ENCODE results near the gene FNIP1. TPM values are rescaled to one million over a fixed set of nuclear protein-coding genes. Genes with fewer than 3 reads are reported as not detected.

FNIP1 gene
- total and polyA plus RNA-seq, 9 of the 15 experiments (the other 6 are each of a cell fraction or from before 2014, with no cell fraction given) = 5.0 to 32.8 (median 18.4) TPM

DNA sequence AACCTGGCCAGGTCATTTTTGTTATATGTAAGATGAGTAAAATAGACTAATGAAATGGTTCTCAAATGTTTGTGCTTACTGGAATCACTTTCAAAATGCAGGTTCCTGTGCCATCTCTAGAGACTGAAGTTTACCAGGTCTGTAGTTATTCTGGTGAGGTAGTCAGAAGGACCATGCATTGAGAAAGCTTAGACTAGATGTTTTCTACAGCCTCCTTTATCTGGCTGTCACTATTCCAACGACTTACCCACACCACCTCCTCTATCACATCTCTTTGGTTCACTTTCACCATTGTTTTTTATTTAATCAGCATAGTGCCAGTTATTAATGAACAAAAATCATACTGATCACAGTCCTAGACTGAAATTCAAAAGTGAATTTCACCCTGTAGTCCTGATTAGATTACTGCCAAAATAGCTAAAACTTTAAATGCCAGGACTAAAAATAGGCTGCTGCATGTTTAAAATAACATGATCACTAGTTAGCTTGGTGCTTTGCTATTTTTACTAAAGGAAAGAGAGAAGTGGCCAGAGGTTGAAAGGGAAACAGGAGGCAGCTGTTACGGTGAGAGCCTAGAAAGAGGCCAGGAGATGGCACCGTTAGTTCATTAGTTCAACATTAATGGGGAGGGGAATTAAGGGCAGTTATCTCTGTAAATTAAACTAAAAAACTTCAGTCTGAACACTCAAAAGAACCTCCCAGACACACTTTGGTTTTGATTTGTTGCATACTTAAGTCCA is 13.9 kb upstream of the FNIP1 start (continued):
- TF ChIP-seq, protein P1, sequence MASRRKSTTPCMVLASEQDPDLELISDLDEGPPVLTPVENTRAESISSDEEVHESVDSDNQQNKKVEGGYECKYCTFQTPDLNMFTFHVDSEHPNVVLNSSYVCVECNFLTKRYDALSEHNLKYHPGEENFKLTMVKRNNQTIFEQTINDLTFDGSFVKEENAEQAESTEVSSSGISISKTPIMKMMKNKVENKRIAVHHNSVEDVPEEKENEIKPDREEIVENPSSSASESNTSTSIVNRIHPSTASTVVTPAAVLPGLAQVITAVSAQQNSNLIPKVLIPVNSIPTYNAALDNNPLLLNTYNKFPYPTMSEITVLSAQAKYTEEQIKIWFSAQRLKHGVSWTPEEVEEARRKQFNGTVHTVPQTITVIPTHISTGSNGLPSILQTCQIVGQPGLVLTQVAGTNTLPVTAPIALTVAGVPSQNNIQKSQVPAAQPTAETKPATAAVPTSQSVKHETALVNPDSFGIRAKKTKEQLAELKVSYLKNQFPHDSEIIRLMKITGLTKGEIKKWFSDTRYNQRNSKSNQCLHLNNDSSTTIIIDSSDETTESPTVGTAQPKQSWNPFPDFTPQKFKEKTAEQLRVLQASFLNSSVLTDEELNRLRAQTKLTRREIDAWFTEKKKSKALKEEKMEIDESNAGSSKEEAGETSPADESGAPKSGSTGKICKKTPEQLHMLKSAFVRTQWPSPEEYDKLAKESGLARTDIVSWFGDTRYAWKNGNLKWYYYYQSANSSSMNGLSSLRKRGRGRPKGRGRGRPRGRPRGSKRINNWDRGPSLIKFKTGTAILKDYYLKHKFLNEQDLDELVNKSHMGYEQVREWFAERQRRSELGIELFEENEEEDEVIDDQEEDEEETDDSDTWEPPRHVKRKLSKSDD (conservative IDR thresholded peaks at IDR 0.05; ENCODE audit: low read length) = no peak
- TF ChIP-seq, protein P2, sequence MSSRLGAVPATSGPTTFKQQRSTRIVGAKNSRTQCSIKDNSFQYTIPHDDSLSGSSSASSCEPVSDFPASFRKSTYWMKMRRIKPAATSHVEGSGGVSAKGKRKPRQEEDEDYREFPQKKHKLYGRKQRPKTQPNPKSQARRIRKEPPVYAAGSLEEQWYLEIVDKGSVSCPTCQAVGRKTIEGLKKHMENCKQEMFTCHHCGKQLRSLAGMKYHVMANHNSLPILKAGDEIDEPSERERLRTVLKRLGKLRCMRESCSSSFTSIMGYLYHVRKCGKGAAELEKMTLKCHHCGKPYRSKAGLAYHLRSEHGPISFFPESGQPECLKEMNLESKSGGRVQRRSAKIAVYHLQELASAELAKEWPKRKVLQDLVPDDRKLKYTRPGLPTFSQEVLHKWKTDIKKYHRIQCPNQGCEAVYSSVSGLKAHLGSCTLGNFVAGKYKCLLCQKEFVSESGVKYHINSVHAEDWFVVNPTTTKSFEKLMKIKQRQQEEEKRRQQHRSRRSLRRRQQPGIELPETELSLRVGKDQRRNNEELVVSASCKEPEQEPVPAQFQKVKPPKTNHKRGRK (tag; IDR thresholded peaks at IDR 0.05) = no peak
- TF ChIP-seq ADNP (tag; IDR thresholded peaks at IDR 0.05) (no peak), IRF2 (CRISPR knock-in tag; IDR thresholded peaks at IDR 0.05) (no peak), ZNF41 (CRISPR knock-in tag; conservative IDR thresholded peaks at IDR 0.05) (no peak), MEIS2 (IDR thresholded peaks at IDR 0.05; ENCODE audit: partially characterized antibody) (no peak), BHLHE40 (IDR thresholded peaks at IDR 0.05; ENCODE audit: low read length) (no peak), PML (IDR thresholded peaks at IDR 0.05; ENCODE audit: low read length) (no peak), PHB (CRISPR knock-in tag; IDR thresholded peaks at IDR 0.05) (no peak), NR1H2 (CRISPR knock-in tag; IDR thresholded peaks at IDR 0.05) (no peak), SMC3 (conservative IDR thresholded peaks at IDR 0.05; ENCODE audit: insufficient read depth, low read depth, low read length) (0 out of 2 replicates have a peak, but pooled peaks have one; percentile 28), FOSL1 (tag; conservative IDR thresholded peaks at IDR 0.05) (no peak)
- TF ChIP-seq, protein P3, sequence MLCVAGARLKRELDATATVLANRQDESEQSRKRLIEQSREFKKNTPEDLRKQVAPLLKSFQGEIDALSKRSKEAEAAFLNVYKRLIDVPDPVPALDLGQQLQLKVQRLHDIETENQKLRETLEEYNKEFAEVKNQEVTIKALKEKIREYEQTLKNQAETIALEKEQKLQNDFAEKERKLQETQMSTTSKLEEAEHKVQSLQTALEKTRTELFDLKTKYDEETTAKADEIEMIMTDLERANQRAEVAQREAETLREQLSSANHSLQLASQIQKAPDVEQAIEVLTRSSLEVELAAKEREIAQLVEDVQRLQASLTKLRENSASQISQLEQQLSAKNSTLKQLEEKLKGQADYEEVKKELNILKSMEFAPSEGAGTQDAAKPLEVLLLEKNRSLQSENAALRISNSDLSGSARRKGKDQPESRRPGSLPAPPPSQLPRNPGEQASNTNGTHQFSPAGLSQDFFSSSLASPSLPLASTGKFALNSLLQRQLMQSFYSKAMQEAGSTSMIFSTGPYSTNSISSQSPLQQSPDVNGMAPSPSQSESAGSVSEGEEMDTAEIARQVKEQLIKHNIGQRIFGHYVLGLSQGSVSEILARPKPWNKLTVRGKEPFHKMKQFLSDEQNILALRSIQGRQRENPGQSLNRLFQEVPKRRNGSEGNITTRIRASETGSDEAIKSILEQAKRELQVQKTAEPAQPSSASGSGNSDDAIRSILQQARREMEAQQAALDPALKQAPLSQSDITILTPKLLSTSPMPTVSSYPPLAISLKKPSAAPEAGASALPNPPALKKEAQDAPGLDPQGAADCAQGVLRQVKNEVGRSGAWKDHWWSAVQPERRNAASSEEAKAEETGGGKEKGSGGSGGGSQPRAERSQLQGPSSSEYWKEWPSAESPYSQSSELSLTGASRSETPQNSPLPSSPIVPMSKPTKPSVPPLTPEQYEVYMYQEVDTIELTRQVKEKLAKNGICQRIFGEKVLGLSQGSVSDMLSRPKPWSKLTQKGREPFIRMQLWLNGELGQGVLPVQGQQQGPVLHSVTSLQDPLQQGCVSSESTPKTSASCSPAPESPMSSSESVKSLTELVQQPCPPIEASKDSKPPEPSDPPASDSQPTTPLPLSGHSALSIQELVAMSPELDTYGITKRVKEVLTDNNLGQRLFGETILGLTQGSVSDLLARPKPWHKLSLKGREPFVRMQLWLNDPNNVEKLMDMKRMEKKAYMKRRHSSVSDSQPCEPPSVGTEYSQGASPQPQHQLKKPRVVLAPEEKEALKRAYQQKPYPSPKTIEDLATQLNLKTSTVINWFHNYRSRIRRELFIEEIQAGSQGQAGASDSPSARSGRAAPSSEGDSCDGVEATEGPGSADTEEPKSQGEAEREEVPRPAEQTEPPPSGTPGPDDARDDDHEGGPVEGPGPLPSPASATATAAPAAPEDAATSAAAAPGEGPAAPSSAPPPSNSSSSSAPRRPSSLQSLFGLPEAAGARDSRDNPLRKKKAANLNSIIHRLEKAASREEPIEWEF (CRISPR knock-in tag; IDR thresholded peaks at IDR 0.05) = no peak
- TF ChIP-seq, protein P4, sequence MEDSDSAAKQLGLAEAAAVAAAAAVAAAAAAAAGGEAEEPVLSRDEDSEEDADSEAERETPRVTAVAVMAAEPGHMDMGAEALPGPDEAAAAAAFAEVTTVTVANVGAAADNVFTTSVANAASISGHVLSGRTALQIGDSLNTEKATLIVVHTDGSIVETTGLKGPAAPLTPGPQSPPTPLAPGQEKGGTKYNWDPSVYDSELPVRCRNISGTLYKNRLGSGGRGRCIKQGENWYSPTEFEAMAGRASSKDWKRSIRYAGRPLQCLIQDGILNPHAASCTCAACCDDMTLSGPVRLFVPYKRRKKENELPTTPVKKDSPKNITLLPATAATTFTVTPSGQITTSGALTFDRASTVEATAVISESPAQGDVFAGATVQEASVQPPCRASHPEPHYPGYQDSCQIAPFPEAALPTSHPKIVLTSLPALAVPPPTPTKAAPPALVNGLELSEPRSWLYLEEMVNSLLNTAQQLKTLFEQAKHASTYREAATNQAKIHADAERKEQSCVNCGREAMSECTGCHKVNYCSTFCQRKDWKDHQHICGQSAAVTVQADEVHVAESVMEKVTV (CRISPR knock-in tag; IDR thresholded peaks at IDR 0.05) = peak; percentile 41; the same call in 1 of the 2 replicates

All from K562 (cell line).